HG03280 (cell line): ENCODE measurements around the gene SPATA31C1.
"Not testable (repeated sequence)": the region's sequence is repeated elsewhere in the genome, so short reads cannot be mapped to it uniquely, and the experiment has no call there.

ENCODE experiments used
- ATAC-seq: cut with Tn5 transposase; IDR thresholded peaks from one replicate; pipeline ENCODE4 v1.9.1; 2021; ENCODE audit warnings: mild to moderate bottlenecking, moderate library complexity; ENCODE audit not compliant: unreplicated experiment

Gene SPATA31C1

DNA sequence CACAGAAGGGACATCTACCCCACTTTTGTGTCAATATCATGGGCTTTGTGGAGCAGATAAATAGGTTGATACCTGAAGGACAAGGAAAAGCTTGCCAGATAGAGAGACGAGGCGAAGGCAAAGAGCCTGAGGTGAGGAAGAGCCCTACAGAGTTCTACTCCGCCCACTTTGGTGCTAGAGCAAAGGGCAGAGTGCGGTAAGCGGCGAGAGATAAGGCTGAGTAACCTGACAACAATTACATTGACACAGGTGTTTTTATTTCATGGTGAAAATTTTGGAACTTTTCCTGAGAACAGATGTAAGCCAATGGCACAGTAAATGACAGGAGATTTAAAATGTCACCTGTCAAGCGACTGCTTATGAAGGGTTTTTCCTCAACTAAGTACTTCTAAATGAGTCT lies 16.7 kb downstream of the SPATA31C1 start:
- ATAC-seq = not testable (repeated sequence)

GRCh38 chr9:87937352-87937751 lies 19.6 kb downstream of the SPATA31C1 start:
- not testable (repeated sequence) for ATAC-seq

- not testable (repeated sequence) for ATAC-seq
Observed at GRCh38 chr9:87937918-87938317, 20.2 kb downstream of the SPATA31C1 start.

DNA sequence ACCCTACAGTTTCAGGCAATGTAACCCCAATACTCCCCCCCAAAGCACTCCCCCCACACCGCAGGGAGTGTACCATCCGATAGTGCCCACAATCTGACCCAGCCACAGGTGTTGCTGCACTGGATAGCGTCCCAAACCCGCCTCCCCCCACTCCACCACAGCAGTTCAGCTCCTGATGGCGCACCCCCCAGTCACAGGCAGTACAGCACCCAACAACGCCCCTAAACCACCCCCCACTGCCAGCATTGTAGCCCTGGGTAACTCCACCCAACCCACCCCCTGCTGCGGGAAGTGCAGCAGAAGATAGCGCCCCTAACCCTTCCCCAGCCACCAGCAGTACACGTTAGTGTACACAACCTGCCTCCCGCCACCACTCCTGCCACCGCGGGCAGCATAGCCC lies 20.6 kb downstream of the SPATA31C1 start:
- not testable (repeated sequence) for ATAC-seq

DNA sequence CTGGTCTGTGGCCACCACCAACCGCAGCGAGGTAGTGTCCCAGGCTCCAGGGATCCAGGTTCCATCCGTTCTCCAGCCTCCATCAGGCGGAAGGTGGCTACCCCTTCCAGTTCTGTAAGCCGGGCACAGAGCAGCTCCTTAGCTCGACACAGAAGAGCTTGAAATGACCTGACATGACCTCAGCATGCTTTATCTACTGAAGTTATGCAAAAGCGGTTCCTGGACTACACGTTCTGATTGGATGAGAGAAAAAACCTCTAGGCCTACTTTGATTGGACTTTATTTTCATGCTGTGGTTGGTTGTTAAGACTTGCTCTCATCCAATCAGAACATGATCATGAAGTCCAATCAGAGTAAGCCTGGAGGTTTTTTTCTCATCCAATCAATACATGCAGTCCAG lies 21.3 kb downstream of the SPATA31C1 start:
- ATAC-seq = not testable (repeated sequence)

- no peak for ATAC-seq
Observed at GRCh38 chr9:87944096-87944495, 26.3 kb downstream of the SPATA31C1 start.

GRCh38 chr9:87944682-87945081 lies 26.9 kb downstream of the SPATA31C1 start:
- no peak for ATAC-seq

DNA sequence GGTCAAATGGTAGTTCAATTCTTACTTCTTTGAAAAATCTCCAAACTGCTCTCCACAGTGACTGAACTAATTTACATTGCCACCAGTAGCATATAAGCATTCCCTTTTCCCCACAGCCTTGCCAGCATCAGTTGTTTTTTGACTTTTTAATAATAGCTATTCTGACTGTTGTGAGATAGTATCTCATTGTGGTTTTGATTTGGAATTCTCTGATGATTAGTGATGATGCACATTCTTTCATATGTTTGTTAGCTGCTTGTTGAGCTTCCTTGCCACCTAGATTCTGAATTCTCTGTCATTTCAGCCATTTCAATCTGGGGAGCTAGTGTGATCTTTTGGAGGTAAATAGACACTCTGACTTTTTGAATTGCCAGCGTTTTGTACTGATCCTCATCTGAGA lies 32.5 kb downstream of the SPATA31C1 start:
- ATAC-seq = no peak

DNA sequence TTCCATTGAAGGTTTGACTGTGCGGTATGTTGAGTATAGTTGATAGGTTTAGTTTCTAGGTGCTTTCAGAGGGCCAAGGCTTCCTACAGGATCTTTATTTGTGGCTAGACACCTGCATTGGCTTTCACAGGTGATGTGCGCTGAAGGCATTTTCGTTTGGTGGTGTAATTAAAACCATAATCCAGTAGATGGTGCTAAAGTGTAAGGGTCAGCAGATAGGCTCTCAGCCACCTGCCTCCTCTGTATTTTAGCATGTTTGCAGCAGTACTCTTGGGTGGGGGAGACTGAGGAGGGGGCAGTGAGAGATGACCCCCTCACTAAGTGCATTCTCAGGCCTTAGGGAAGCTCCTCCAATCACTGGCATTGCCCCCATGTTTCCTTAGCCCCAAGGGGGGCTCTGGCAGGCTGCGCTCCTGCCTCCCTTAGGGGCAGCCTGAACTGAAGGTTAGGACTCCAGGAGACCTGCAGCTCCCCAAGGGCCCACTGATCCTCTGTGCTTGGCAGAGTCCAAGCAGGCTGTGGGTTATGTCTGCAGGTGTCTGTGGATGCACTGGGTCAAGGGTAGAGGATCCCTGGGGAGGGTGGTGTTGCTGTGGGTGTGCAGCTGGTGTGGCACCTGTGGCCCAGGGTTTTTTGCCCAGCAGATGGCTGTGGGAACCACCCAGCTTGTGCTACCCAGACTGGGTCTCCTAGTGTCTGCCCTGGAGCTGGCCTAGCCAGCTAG lies 33.2 kb downstream of the SPATA31C1 start:
- no peak for ATAC-seq

DNA sequence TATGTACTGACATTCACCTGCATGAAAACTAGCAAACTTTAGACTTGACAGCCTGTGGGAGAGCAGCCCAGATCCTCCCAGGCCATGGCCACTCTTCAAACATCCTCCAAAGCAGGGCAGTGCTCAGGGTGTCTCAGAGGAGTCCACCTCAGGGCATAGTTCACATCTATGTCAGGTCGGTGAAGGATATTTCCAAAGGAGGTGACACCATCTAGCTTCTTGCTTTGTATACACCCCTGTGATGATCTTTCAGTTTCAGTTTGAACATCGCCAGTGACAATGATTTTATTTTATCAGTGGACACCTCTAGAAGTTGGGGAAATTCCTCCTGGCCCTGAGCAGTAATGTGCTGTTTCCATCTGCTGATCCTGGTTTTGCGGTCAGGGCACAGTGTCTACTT lies 36.5 kb downstream of the SPATA31C1 start:
- no peak for ATAC-seq

DNA sequence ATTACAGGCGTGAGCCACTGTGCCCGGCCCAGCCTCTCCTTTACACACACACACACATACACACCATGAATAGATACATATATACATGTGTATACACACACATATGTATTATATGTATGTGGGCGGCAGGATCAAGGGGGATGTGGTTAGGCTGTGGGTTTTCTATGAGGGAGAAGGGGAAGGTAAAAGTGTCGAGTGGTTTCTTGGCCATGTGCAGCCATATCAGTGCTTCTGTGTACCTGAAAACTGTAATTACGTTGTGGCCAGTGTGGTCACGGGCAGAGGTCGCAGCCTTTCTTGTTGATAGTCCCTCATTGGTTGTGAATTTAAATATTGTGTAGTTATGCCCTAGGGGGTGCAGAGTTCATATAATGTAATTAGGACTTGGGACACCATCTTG lies 40.1 kb downstream of the SPATA31C1 start:
- ATAC-seq = no peak

DNA sequence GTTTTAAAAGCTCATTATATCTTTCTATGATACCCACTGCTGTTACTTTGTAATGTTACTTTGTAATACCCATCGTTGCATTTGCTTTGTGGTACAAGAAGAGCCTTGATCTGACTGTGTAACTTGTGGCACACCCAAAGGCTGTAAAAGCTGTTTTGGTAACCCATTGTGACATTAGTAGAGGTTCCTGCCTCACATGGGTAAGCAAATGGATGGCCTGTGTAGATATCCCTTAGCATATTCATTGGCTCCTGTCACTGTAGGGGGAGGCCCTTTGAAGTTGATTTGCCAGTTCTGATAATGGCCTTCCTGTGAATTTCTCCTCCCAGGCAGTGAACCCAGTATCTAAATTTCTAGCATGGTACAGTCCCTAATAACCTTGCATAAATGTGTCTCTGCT lies 40.8 kb downstream of the SPATA31C1 start:
- ATAC-seq = no peak

- ATAC-seq = no peak
Observed at GRCh38 chr9:87959916-87960581, 42.3 kb downstream of the SPATA31C1 start.

DNA sequence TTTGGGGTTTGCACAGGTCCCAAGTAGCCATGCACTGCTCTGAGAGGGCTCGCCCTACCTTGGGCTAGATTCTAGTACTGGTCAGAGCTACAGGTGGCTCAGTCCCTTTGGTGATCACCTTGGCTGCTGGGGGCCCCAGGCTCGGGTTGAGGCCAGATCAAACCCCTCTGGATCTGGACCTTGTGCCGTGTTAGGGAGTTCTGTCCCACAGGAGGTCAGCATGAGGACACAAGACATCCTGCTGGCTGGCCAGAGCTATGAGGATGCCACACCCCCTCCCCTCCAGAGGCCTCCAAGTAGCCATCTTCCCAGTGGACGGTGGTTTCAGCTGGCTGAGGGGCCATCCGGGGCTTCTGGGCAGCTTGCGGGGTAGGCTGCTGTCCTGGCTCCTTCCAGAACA lies 46.0 kb downstream of the SPATA31C1 start:
- ATAC-seq = no peak

GRCh38 chr9:87964826-87965225 lies 47.1 kb downstream of the SPATA31C1 start:
- no peak for ATAC-seq

DNA sequence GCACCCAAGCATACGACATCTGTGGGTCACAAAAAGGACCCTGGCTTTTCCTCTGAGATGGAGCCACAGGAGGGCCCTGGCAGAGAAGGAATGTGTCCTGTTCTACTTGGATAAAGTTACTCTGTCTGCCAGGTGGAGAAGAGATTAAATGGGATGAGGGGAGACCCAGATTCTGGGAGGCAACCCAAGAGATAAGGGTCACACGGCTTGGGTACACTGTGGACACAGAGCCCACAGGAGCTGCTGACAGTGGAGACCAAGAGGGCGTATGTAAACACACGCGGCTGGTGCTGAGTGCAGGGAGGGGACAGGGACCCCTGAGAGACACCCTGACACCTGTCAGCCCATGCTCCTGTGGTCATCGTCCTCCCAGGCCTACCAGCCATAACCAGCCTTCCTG lies 50.4 kb downstream of the SPATA31C1 start:
- no peak for ATAC-seq

- ATAC-seq = no peak
Observed at GRCh38 chr9:87970602-87971001, 52.8 kb downstream of the SPATA31C1 start.

GRCh38 chr9:87973122-87973521 lies 55.4 kb downstream of the SPATA31C1 start:
- no peak for ATAC-seq
